CD14-positive monocyte (primary cell): ENCODE data around the gene ZDHHC8. TPM values are rescaled to one million over a fixed set of nuclear protein-coding genes. Genes with fewer than 3 reads are reported as not detected.

Experiments
- DNase-seq, 3 donors: peaks; one replicate each; pipeline ENCODE4 v3.0.0-alpha.2; 2011 to 2022
- H2AFZ ChIP-seq: 2 replicates; pipeline ENCODE4 v1.6.0; 2012; ENCODE audit warnings: mild to moderate bottlenecking, low read depth, low read length, inconsistent platforms; ENCODE audit not compliant: insufficient read depth, poor library complexity, severe bottlenecking
- H3K27ac ChIP-seq, 2 donors: 1 replicate in 1 of 2; 2 replicates in 1 of 2; pipeline ENCODE4 v1.5.1; 2012 to 2013; ENCODE audit warnings: low read length in 2 of 2, control low read depth in 1 of 2, inconsistent platforms in 1 of 2, low read depth in 1 of 2, mild to moderate bottlenecking in 1 of 2
- H3K27me3 ChIP-seq, 2 donors: one replicate each; pipeline versions ENCODE4 v1.6.0 to v1.6.1; 2011 to 2013; ENCODE audit warnings: low read length in 2 of 2; ENCODE audit not compliant: control insufficient read depth in 2 of 2, insufficient read depth in 2 of 2
- H3K36me3 ChIP-seq, 2 donors: replicated peaks in 1 of 2; 1 replicate in 1 of 2; 2 replicates in 1 of 2; pipeline versions ENCODE4 v1.5.1 to v1.6.1; 2012 to 2013; ENCODE audit warnings: low read length in 2 of 2, control low read depth in 1 of 2, inconsistent platforms in 1 of 2, mild to moderate bottlenecking in 1 of 2; ENCODE audit not compliant: insufficient read depth in 2 of 2, control insufficient read depth in 1 of 2
- H3K4me1 ChIP-seq, 2 donors: 1 replicate in 1 of 2; 2 replicates in 1 of 2; pipeline versions ENCODE4 v1.5.1 to v1.6.1; 2012 to 2013; ENCODE audit warnings: low read length in 2 of 2, control low read depth in 1 of 2, inconsistent platforms in 1 of 2, mild to moderate bottlenecking in 1 of 2, moderate library complexity in 1 of 2; ENCODE audit not compliant: insufficient read depth in 2 of 2, control insufficient read depth in 1 of 2
- H3K4me2 ChIP-seq: replicated peaks from 2 replicates; pipeline ENCODE3; 2012; ENCODE audit warnings: low read length, moderate library complexity, mild to moderate bottlenecking; ENCODE audit not compliant: poor library complexity, severe bottlenecking; ENCODE audit errors: extremely low read depth
- H3K4me3 ChIP-seq, 3 experiments: fragments of 200-600 bp in 1 of 3; sonication (generic) in 1 of 3; replicated peaks in 1 of 3; 1 replicate in 2 of 3; 2 replicates in 1 of 3; pipeline ENCODE4 v1.5.1; 2011 to 2013; ENCODE audit warnings: low read length in 3 of 3, mild to moderate bottlenecking in 3 of 3, control low read depth in 2 of 3, low read depth in 2 of 3, inconsistent platforms in 1 of 3, moderate library complexity in 1 of 3
- H3K79me2 ChIP-seq: 2 replicates; pipeline ENCODE4 v1.6.0; 2012; ENCODE audit warnings: mild to moderate bottlenecking, control low read depth, inconsistent platforms, low read length, moderate library complexity; ENCODE audit not compliant: insufficient read depth
- H3K9ac ChIP-seq: 2 replicates; pipeline ENCODE4 v1.6.0; 2017; ENCODE audit warnings: low read length, mild to moderate bottlenecking; ENCODE audit not compliant: insufficient read depth, poor library complexity, severe bottlenecking
- H3K9me3 ChIP-seq, 2 donors: replicated peaks in 1 of 2; 1 replicate in 1 of 2; 2 replicates in 1 of 2; pipeline versions ENCODE4 v1.5.1 to v1.6.1; 2012 to 2013; ENCODE audit warnings: low read length in 2 of 2, control low read depth in 1 of 2; ENCODE audit not compliant: control insufficient read depth in 1 of 2, insufficient read depth in 1 of 2
- H4K20me1 ChIP-seq: 2 replicates; pipeline ENCODE4 v1.6.0; 2012; ENCODE audit warnings: mild to moderate bottlenecking, low read length, control low read depth, moderate library complexity; ENCODE audit not compliant: insufficient read depth
- H3K27ac Mint-ChIP-seq, 7 donors: one replicate each; pipeline ENCODE4 v1.8.0; 2020; ENCODE audit warnings: mild to moderate bottlenecking in 7 of 7, mixed read lengths in 7 of 7, moderate library complexity in 6 of 7, inconsistent platforms in 2 of 7
- H3K27me3 Mint-ChIP-seq, 3 donors: one replicate each; pipeline ENCODE4 v1.8.0; 2021 to 2022; ENCODE audit warnings: low read depth in 3 of 3, mild to moderate bottlenecking in 3 of 3, mixed read lengths in 3 of 3, moderate library complexity in 3 of 3, inconsistent platforms in 1 of 3
- H3K36me3 Mint-ChIP-seq, 2 donors: one replicate each; pipeline ENCODE4 v1.8.0; 2020; ENCODE audit warnings: mixed read lengths in 2 of 2, inconsistent platforms in 1 of 2, mild to moderate bottlenecking in 1 of 2
- H3K4me1 Mint-ChIP-seq: one replicate; pipeline ENCODE4 v1.8.0; 2020; ENCODE audit warnings: mild to moderate bottlenecking, mixed read lengths
- H3K4me3 Mint-ChIP-seq, 2 donors: one replicate each; pipeline ENCODE4 v1.8.0; 2020; ENCODE audit warnings: mild to moderate bottlenecking in 2 of 2, mixed read lengths in 2 of 2, moderate library complexity in 1 of 2
- H3K9me3 Mint-ChIP-seq, 7 donors: one replicate each; pipeline ENCODE4 v1.8.0; 2020 to 2022; ENCODE audit warnings: mixed read lengths in 7 of 7, mild to moderate bottlenecking in 6 of 7, moderate library complexity in 6 of 7, inconsistent platforms in 2 of 7
- CTCF ChIP-seq: fragments of 200-600 bp; IDR thresholded peaks from one replicate; pipeline ENCODE4 v1.8.0; 2022; ENCODE audit warnings: antibody characterized with exemption, mild to moderate bottlenecking
- WGBS: methylation state at CpG from one replicate; pipeline ENCODE4 v1.1.5; 2013; ENCODE audit warnings: missing lambda C conversion rate; ENCODE audit not compliant: insufficient coverage; 5-methylcytosine and 5-hydroxymethylcytosine counted together
- intact Hi-C, 2 donors: fragments of 100-400 bp; cut with micrococcal nuclease; formaldehyde crosslinking; loops; one replicate each; pipeline versions ENCODE4 v1.15.0 to v1.15.1; 2023
- polyA minus RNA-seq: library from RNA; depleted of rRNA, polyadenylated mRNA; stranded (reverse); fragments of >200 nt; gene quantifications from 2 replicates; pipeline ENCODE4 v1.2.3, GENCODE V29; 2012
- polyA plus RNA-seq, 3 donors: library from polyadenylated mRNA; depleted of rRNA in 1 of 3; unstranded in 2 of 3; stranded (reverse) in 1 of 3; fragments of 300-500 nt in 2 of 3; fragments of >200 nt in 1 of 3; fragmentation: Illumina TruSeq in 2 of 3; gene quantifications; 1 replicate in 2 of 3; 2 replicates in 1 of 3; pipeline ENCODE4 v1.2.3, GENCODE V29; 2012 to 2021
- total RNA-seq, 12 experiments: library from RNA in 1 of 12; stranded (reverse) in 1 of 12; fragments of 120-200 nt in 1 of 12; gene quantifications; one replicate each; pipeline ENCODE4 v1.2.4 and lab custom pipeline; 2013 to 2026; ENCODE audit warnings: mixed read lengths in 6 of 12, inconsistent platforms in 1 of 12

The ZDHHC8 gene, protein sequence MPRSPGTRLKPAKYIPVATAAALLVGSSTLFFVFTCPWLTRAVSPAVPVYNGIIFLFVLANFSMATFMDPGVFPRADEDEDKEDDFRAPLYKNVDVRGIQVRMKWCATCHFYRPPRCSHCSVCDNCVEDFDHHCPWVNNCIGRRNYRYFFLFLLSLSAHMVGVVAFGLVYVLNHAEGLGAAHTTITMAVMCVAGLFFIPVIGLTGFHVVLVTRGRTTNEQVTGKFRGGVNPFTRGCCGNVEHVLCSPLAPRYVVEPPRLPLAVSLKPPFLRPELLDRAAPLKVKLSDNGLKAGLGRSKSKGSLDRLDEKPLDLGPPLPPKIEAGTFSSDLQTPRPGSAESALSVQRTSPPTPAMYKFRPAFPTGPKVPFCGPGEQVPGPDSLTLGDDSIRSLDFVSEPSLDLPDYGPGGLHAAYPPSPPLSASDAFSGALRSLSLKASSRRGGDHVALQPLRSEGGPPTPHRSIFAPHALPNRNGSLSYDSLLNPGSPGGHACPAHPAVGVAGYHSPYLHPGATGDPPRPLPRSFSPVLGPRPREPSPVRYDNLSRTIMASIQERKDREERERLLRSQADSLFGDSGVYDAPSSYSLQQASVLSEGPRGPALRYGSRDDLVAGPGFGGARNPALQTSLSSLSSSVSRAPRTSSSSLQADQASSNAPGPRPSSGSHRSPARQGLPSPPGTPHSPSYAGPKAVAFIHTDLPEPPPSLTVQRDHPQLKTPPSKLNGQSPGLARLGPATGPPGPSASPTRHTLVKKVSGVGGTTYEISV
- 9.5 TPM for total RNA-seq (2013)
- 10 to 100 TPM in 1 of 3 donors, 1 to 10 TPM in 1, under 1 TPM in 1; 0.73 to 76.3 (median 1.1) TPM for polyA plus RNA-seq
- polyA minus RNA-seq = 9.7 and 12.4 TPM in 2 replicates
- 2.1 to 21.8 (median 13.7) reads per million in 11 experiments for total RNA-seq (lab: John Stamatoyannopoulos, UW)

DNA sequence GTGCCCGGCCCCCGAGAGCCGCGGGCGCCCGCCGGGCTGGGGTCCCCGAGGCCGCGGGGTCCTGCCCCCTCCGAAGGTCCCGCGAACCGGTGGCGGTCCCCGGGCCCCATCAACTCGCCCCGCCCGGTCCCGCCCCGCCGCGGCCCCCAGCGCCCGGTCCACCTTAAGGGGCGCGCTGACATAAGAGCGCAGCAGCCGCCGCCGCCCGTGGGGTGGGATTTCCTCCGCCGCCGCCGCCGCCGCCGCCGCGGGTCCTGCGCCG lies at the start of gene ZDHHC8:
Gene ZDHHC8, plus strand, starts transcription at position 208 of the 262 bp plus-strand sequence. CDS start 144 bp downstream, outside the sequence.
- peak within 1 kb of the TSS; percentile 83 for H2AFZ ChIP-seq
- Mint-ChIP-seq H3K36me3 (peaks cover 13 to 20% of the 10 kb centered on the region in 2 donors), H3K4me3 (peak within 1 kb of the TSS; percentile 75 to 76), H3K27ac (peak within 1 kb of the TSS in 1 of 7 donors; percentile 8), H3K27me3 (no peaks in the 10 kb centered on the region), H3K9me3 (no peaks in the 10 kb centered on the region), H3K4me1 (peaks cover 21% of the 10 kb centered on the region)
- WGBS = under 1% methylated on average over 42 of the region's 43 CpGs
- peak within 1 kb of the TSS; percentile 75 for H3K9ac ChIP-seq
- no peaks in the 10 kb centered on the region for H3K27me3 ChIP-seq
- no peak for DNase-seq
- no peak for TF ChIP-seq CTCF
- peak within 1 kb of the TSS; percentile 63 to 88 (median 81) for H3K4me3 ChIP-seq
- peaks cover 0 to 11% of the 10 kb centered on the region in 2 donors for H3K36me3 ChIP-seq
- H3K79me2 ChIP-seq = peaks cover 24% of the 10 kb centered on the region
- peak within 1 kb of the TSS; percentile 49 to 58 for H3K27ac ChIP-seq
- H3K4me1 ChIP-seq = peaks cover 15 to 27% of the 10 kb centered on the region in 2 donors
- H4K20me1 ChIP-seq = peaks cover 41% of the 10 kb centered on the region
- peak within 1 kb of the TSS; percentile 93 for H3K4me2 ChIP-seq
- H3K9me3 ChIP-seq = no peaks in the 10 kb centered on the region
- intact Hi-C loops = no loop called here

- peaks cover 67% of the 10 kb centered on the region for H3K79me2 ChIP-seq
- intact Hi-C loops = loop anchor here in 1 of 2 donors (5.0 kb wide), 1 partner anchor 61 kb away; the partner anchor contains the start of gene TANGO2
- H3K27me3 ChIP-seq = no peaks in the 10 kb centered on the region
- peaks cover 32 to 36% of the 10 kb centered on the region in 2 donors for H3K36me3 Mint-ChIP-seq
- H3K9me3 ChIP-seq = no peaks in the 10 kb centered on the region
- H3K27ac Mint-ChIP-seq = peak overlapping the region in 5 of 7 donors; percentile 18 to 83 (median 71)
- H3K36me3 ChIP-seq = peaks cover 28 to 35% of the 10 kb centered on the region in 2 donors
- H3K4me1 ChIP-seq = peaks cover 11 to 14% of the 10 kb centered on the region in 2 donors
- TF ChIP-seq CTCF = no peak
- H3K4me1 Mint-ChIP-seq = peaks cover 37% of the 10 kb centered on the region
- H3K4me2 ChIP-seq = no peak overlapping the region
- H3K27me3 Mint-ChIP-seq = no peaks in the 10 kb centered on the region
- no peak overlapping the region for H3K4me3 Mint-ChIP-seq
- H3K27ac ChIP-seq = peak overlapping the region in 1 of 2 donors; percentile 33
- H2AFZ ChIP-seq = no peak overlapping the region
- no peak for DNase-seq
- 87% methylated on average over 8 of the region's 10 CpGs for WGBS
- no peaks in the 10 kb centered on the region for H3K9me3 Mint-ChIP-seq
- H4K20me1 ChIP-seq = peaks cover 46% of the 10 kb centered on the region
- no peak overlapping the region for H3K4me3 ChIP-seq
- H3K9ac ChIP-seq = no peak overlapping the region
These were observed 48.3 kb upstream of the ZDHHC8 start for GRCh38 chr22:20083157-20083890.
